ENCODE measurements around the gene MYO16.
A peak's percentile ranks its signal among the peaks of the same experiment; 100 is the strongest.

The MYO16 gene

GRCh38 chr13:109110159-109110558 is 480.7 kb downstream of the MYO16 start:
- H3K36me3 ChIP-seq (ENCODE audit: low read depth) = no peaks in the 10 kb centered on the region
- no peak overlapping the region for H3K4me3 ChIP-seq (ENCODE audit: severe bottlenecking)
- no peak for TF ChIP-seq CTCF (IDR thresholded peaks at IDR 0.05; ENCODE audit: poor library complexity, severe bottlenecking)
- H3K27ac ChIP-seq (ENCODE audit: poor library complexity, severe bottlenecking) = no peak overlapping the region
- peak; percentile 65; the same call in 2 of the 3 replicates for ATAC-seq (ENCODE audit: low read depth)
- no peaks in the 10 kb centered on the region for H3K4me1 ChIP-seq (ENCODE audit: insufficient read depth, poor library complexity, severe bottlenecking)
- no peaks in the 10 kb centered on the region for H3K27me3 ChIP-seq (ENCODE audit: insufficient read depth, poor library complexity, severe bottlenecking)
- no peaks in the 10 kb centered on the region for H3K9me3 ChIP-seq (ENCODE audit: severe bottlenecking)
- no peak for DNase-seq (ENCODE audit: low spot score)

- Histone ChIP-seq H3K36me3 (ENCODE audit: low read depth) (no peaks in the 10 kb centered on the region), H3K27me3 (ENCODE audit: insufficient read depth, poor library complexity, severe bottlenecking) (no peaks in the 10 kb centered on the region), H3K9me3 (ENCODE audit: severe bottlenecking) (no peaks in the 10 kb centered on the region), H3K27ac (ENCODE audit: poor library complexity, severe bottlenecking) (no peak overlapping the region), H3K4me3 (ENCODE audit: severe bottlenecking) (no peak overlapping the region), H3K4me1 (ENCODE audit: insufficient read depth, poor library complexity, severe bottlenecking) (no peaks in the 10 kb centered on the region)
- no peak for TF ChIP-seq CTCF (IDR thresholded peaks at IDR 0.05; ENCODE audit: poor library complexity, severe bottlenecking)
- ATAC-seq (ENCODE audit: low read depth) = no peak
- no peak for DNase-seq (ENCODE audit: low spot score)
These were observed 481.7 kb downstream of the MYO16 start for GRCh38 chr13:109111141-109111540.

DNA sequence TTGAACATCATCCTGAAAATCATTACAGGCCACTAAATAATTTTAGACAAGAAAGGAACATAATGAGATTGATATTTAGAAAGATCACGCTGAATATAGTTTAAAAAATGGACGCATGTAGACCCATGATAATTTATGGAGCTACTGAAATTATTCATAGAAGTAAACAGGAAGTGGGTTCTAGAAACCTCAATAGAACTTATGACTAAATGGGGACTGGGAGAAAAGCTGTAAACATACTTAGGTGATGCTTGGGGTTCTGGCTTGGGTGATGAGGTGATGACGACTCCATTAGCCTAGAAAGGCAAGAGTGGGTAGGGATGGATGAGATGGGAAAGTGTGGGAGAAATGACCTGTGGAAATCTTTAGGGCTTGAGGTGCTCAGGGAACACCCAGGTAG is 484.0 kb downstream of the MYO16 start:
- no peak for ATAC-seq (ENCODE audit: low read depth)
- no peak for TF ChIP-seq CTCF (IDR thresholded peaks at IDR 0.05; ENCODE audit: poor library complexity, severe bottlenecking)

DNA sequence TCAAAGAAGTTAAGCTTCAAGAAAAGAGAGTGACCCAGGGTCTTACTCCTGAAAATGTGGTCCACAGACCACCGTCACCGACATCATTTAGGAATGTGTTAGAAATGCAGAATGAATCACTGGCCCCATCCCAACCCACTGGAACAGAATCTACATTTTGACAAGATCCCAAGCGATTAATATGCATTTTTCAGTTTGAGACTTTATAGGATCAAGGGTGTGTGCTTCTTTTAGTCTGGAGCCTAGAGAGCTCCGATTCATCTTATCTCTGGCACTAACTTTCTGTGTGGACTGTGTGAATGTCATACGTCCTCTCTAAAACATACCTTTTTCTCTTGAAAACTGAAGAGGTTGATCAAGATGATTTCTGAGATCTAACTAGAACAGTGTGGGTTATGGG is 484.8 kb downstream of the MYO16 start:
- ATAC-seq (ENCODE audit: low read depth) = no peak
- no peaks in the 10 kb centered on the region for H3K27me3 ChIP-seq (ENCODE audit: insufficient read depth, poor library complexity, severe bottlenecking)
- H3K4me1 ChIP-seq (ENCODE audit: insufficient read depth, poor library complexity, severe bottlenecking) = no peaks in the 10 kb centered on the region
- H3K36me3 ChIP-seq (ENCODE audit: low read depth) = no peaks in the 10 kb centered on the region
- H3K27ac ChIP-seq (ENCODE audit: poor library complexity, severe bottlenecking) = no peak overlapping the region
- no peak for TF ChIP-seq CTCF (IDR thresholded peaks at IDR 0.05; ENCODE audit: poor library complexity, severe bottlenecking)
- H3K9me3 ChIP-seq (ENCODE audit: severe bottlenecking) = no peaks in the 10 kb centered on the region
- H3K4me3 ChIP-seq (ENCODE audit: severe bottlenecking) = no peak overlapping the region
- DNase-seq (ENCODE audit: low spot score) = no peak

More for the DNA sequence above, 484.0 kb downstream of the MYO16 start:
- DNase-seq (ENCODE audit: low spot score) = no peak
- Histone ChIP-seq H3K36me3 (ENCODE audit: low read depth) (no peaks in the 10 kb centered on the region), H3K27me3 (ENCODE audit: insufficient read depth, poor library complexity, severe bottlenecking) (no peaks in the 10 kb centered on the region), H3K4me1 (ENCODE audit: insufficient read depth, poor library complexity, severe bottlenecking) (no peaks in the 10 kb centered on the region), H3K9me3 (ENCODE audit: severe bottlenecking) (no peaks in the 10 kb centered on the region), H3K4me3 (ENCODE audit: severe bottlenecking) (no peak overlapping the region), H3K27ac (ENCODE audit: poor library complexity, severe bottlenecking) (no peak overlapping the region)

GRCh38 chr13:109114991-109115390 is 485.6 kb downstream of the MYO16 start:
- Histone ChIP-seq H3K4me1 (ENCODE audit: insufficient read depth, poor library complexity, severe bottlenecking) (no peaks in the 10 kb centered on the region), H3K27ac (ENCODE audit: poor library complexity, severe bottlenecking) (no peak overlapping the region), H3K27me3 (ENCODE audit: insufficient read depth, poor library complexity, severe bottlenecking) (no peaks in the 10 kb centered on the region), H3K9me3 (ENCODE audit: severe bottlenecking) (no peaks in the 10 kb centered on the region), H3K4me3 (ENCODE audit: severe bottlenecking) (no peak overlapping the region), H3K36me3 (ENCODE audit: low read depth) (no peaks in the 10 kb centered on the region)
- no peak for TF ChIP-seq CTCF (IDR thresholded peaks at IDR 0.05; ENCODE audit: poor library complexity, severe bottlenecking)
- DNase-seq (ENCODE audit: low spot score) = no peak
- ATAC-seq (ENCODE audit: low read depth) = no peak
